BJ (cell line): ENCODE data around the gene COPZ1. TPM values are rescaled to one million over a fixed set of nuclear protein-coding genes. Genes with fewer than 3 reads are reported as not detected.
"Not testable (repeated sequence)": the region's sequence is repeated elsewhere in the genome, so short reads cannot be mapped to it uniquely, and the experiment has no call there.

Experiments
- CTCF ChIA-PET: fragments of 350-600 bp; formaldehyde crosslinking; extraction: SDS; loops from one replicate; lab custom pipeline; 2021; ENCODE audit warnings: antibody characterized with exemption, inconsistent platforms; lab: Yijun Ruan, JAX
- POLR2A ChIA-PET: fragments of 300-600 bp; sonication (Branson Sonifier 250); formaldehyde crosslinking; extraction: SDS; loops from one replicate; lab custom pipeline; 2021; ENCODE audit warnings: antibody characterized with exemption; lab: Charles Lee
- DNase-seq: peaks from one replicate; pipeline ENCODE4 v3.0.0-alpha.2; 2011; ENCODE audit warnings: low read depth
- H3K27me3 ChIP-seq: 2 replicates; pipeline ENCODE4 v1.6.0; 2011; ENCODE audit warnings: low read length; ENCODE audit not compliant: control insufficient read depth, insufficient read depth
- H3K36me3 ChIP-seq: 2 replicates; pipeline ENCODE4 v1.5.1; 2011; ENCODE audit warnings: low read length; ENCODE audit not compliant: control insufficient read depth, insufficient read depth
- H3K4me3 ChIP-seq: 2 replicates; pipeline ENCODE4 v1.5.1; 2011; ENCODE audit warnings: low read depth, mild to moderate bottlenecking, control low read depth, low read length
- CTCF ChIP-seq: IDR thresholded peaks from 2 replicates; pipeline ENCODE4 v1.5.1; 2011; ENCODE audit warnings: low read depth, mild to moderate bottlenecking, control low read depth, inconsistent platforms, low read length, moderate library complexity; ENCODE audit not compliant: insufficient read depth
- polyA plus RNA-seq: library from polyadenylated mRNA; depleted of rRNA; stranded (reverse); fragments of >200 nt; gene quantifications from 2 replicates; pipeline ENCODE4 v1.2.3, GENCODE V29; 2011

COPZ1 gene
- polyA plus RNA-seq, 1 experiment: 203 TPM

GRCh38 chr12:54311051-54311450 is 13.9 kb upstream of the COPZ1 start:
- CTCF ChIA-PET: interaction anchor here (1.0 kb wide), 1 partner anchor 16 kb away, joined by 3 read pairs; no protein-coding TSS in a partner anchor
- no peak for DNase-seq
- no peaks in the 10 kb centered on the region for H3K36me3 ChIP-seq
- no peak overlapping the region for H3K4me3 ChIP-seq
- H3K27me3 ChIP-seq: no peaks in the 10 kb centered on the region; the same call in none of the 2 replicates
- POLR2A ChIA-PET: no interaction called here
- TF ChIP-seq CTCF: no peak

- CTCF ChIA-PET: interaction anchor here (0.9 to 1.4 kb wide), 3 partner anchors 11 to 18 kb away, joined by 3 to 5 read pairs (median 3); partner anchors contain the start of gene COPZ1
- H3K36me3 ChIP-seq, H3K27me3 ChIP-seq, DNase-seq, H3K4me3 ChIP-seq, POLR2A ChIA-PET: not testable (repeated sequence)
Measured at GRCh38 chr12:54312309-54312708, 12.6 kb upstream of the COPZ1 start.

- TF ChIP-seq CTCF: no peak
- no peak overlapping the region for H3K4me3 ChIP-seq
- no peaks in the 10 kb centered on the region for H3K27me3 ChIP-seq
- POLR2A ChIA-PET: no interaction called here
- CTCF ChIA-PET: interaction anchor here (0.6 to 4.4 kb wide), 8 partner anchors 8 to 130 kb away, joined by 3 to 35 read pairs (median 3); no protein-coding TSS in a partner anchor
- H3K36me3 ChIP-seq: no peaks in the 10 kb centered on the region
- DNase-seq: no peak
Measured at GRCh38 chr12:54321363-54321762, 3.6 kb upstream of the COPZ1 start.

GRCh38 chr12:54325442-54326109 is 645 bp downstream of the COPZ1 start:
- not testable (repeated sequence) for DNase-seq, H3K36me3 ChIP-seq, H3K27me3 ChIP-seq
- ChIA-PET POLR2A (interaction anchor here (0.5 to 0.9 kb wide), 9 partner anchors 9 to 347 kb away, joined by 3 to 10 read pairs (median 7); partner anchors contain the start of gene NFE2), CTCF (interaction anchor here (0.6 to 4.4 kb wide), 32 partner anchors 8 to 325 kb away, joined by 3 to 35 read pairs (median 4); partner anchors contain the start of genes HOXC5, HOXC9 and NFE2)
- H3K4me3 ChIP-seq: peak overlapping the region; percentile 65

- CTCF ChIA-PET: interaction anchor here (1.0 to 12.1 kb wide), 7 partner anchors 9 to 108 kb away, joined by 3 to 114 read pairs (median 5); no protein-coding TSS in a partner anchor
- no peak overlapping the region for H3K4me3 ChIP-seq
- TF ChIP-seq CTCF: no peak
- H3K36me3 ChIP-seq: no peaks in the 10 kb centered on the region; the same call in 1 of the 2 replicates
- POLR2A ChIA-PET: no interaction called here
- DNase-seq: no peak
- no peaks in the 10 kb centered on the region for H3K27me3 ChIP-seq
Measured at GRCh38 chr12:54328595-54329337, 3.8 kb downstream of the COPZ1 start.

- no peak for DNase-seq
- Histone ChIP-seq H3K4me3 (no peak overlapping the region), H3K36me3 (no peaks in the 10 kb centered on the region; the same call in 1 of the 2 replicates), H3K27me3 (no peaks in the 10 kb centered on the region)
- POLR2A ChIA-PET: no interaction called here
- TF ChIP-seq CTCF: no peak
- CTCF ChIA-PET: interaction anchor here (1.0 to 12.1 kb wide), 5 partner anchors 8 to 78 kb away, joined by 3 to 114 read pairs (median 5); no protein-coding TSS in a partner anchor
Measured at GRCh38 chr12:54329759-54330158, 4.8 kb downstream of the COPZ1 start.
